Stimulated activated CD8-positive, alpha-beta memory T cell treated with anti-CD3 and anti-CD28 coated beads, Interleukin-15, amount 100 ng/mL, for 1 hour (primary cell): ENCODE results near the gene ADAMTSL1.

Source experiments
- DNase-seq: peaks from one replicate; pipeline ENCODE4 v3.0.0-alpha.2; 2020; ENCODE audit warnings: low read depth

ADAMTSL1 gene

GRCh38 chr9:18942801-18943200 lies 468.8 kb downstream of the ADAMTSL1 start:
- no peak for DNase-seq

DNA sequence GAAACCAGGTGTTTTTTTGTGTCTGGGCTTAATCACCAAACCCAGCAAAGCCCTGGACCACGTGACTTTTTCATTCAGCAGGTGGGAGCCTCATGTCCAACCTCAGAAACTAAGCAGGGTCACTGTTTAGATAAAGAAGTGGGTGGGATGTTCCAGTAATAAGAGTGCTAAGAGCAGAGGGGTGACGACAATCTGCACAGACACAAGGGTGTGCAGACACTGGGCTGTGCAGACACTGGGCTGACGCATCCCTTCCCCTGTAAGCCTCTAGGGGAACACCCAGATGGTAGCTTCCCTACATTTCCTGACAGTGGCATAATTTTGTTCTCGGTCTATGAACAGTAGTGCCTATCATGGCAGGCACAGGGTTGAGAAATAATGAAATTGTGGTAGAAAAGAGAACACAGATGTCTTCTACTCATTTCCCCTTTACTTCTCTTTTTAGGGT lies 474.0 kb downstream of the ADAMTSL1 start:
- no peak for DNase-seq

DNA sequence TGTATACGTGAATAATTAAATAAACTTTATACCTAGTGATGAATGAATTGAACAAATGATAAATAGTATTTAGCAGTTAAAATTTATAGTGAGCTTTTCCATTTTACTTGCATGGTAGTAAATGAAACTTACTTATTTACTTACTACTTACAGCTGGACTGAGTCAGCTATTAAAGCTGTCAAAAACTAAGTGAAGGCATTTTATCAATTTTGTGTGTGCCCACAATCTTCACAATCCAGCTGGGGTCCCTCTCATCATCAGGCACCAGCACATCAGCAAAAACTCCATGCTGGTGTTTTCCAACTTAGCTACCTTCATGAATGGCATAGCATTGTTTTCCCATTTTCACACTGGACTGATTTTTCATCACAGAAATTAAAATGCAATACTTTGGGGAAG lies 478.0 kb downstream of the ADAMTSL1 start:
- DNase-seq: no peak

DNA sequence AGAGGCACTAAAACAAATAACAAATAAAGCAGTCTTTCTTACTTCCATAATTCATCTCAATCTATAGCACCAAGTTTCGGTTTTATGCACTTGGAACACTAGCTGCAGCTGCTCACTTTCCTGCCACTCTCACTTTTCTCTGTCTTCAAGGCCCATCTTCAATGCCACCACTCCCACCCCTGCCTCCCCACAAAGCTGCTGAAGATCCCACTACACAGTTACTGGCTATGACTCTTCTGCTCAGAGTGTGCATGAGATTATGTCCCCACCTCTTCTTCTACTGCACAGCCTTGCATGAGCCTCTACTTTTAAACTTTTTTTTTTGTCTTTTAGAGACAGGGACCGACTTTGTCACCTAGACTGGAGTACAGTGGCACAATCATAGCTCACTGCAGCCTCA lies 481.7 kb downstream of the ADAMTSL1 start:
- DNase-seq: no peak
